OCI-LY1 (cell line): ENCODE data around the gene TLK2.

ENCODE experiments used
- CTCF ChIP-seq: fragments of 200-600 bp; sonication (generic), shearing (Covaris generic); IDR thresholded peaks from 2 replicates; pipeline ENCODE4 v1.5.1; 2017; ENCODE audit warnings: mild to moderate bottlenecking, antibody characterized with exemption, low read length, moderate library complexity, mixed read lengths
- EZH2 ChIP-seq: fragments of 200-600 bp; sonication (generic), shearing (Covaris generic); IDR thresholded peaks from 2 replicates; pipeline ENCODE4 v1.8.0; 2017; ENCODE audit warnings: borderline replicate concordance, mixed run types, mild to moderate bottlenecking, antibody characterized with exemption, low read length, moderate library complexity, mixed read lengths

GRCh38 chr17:62625870-62626200, 147.2 kb downstream of the TLK2 start:
- TF ChIP-seq EZH2, result no peak
- no peak for TF ChIP-seq CTCF
